Measurements from ENCODE around the gene SNRNP35.

- TF ChIP-seq CTCF (IDR thresholded peaks at IDR 0.05 in 8 of 11, conservative IDR thresholded peaks at IDR 0.05 in 3 of 11) (no peak), POLR2AphosphoS5 (IDR thresholded peaks at IDR 0.05) (no peak), POLR2A (IDR thresholded peaks at IDR 0.05) (no peak)
Measured at GRCh38 chr12:123494124-123494851, 36.3 kb downstream of the SNRNP35 start.

All from spleen (tissue), 7 donors.